DOHH2 (cell line): ENCODE data around the gene PATL1.
A peak's percentile ranks its signal among the peaks of the same experiment; 100 is the strongest.

Experiments
- H3F3A ChIP-seq: fragments of 200-600 bp; sonication (generic), shearing (Covaris generic); 2 replicates; pipeline ENCODE4 v1.6.0; 2016; ENCODE audit warnings: antibody characterized with exemption, mild to moderate bottlenecking; ENCODE audit not compliant: control insufficient read depth, insufficient read depth
- H3K27ac ChIP-seq: fragments of 200-600 bp; sonication (generic); 2 replicates; pipeline ENCODE4 v1.5.1; 2014; ENCODE audit warnings: low read depth, mild to moderate bottlenecking, low read length, moderate library complexity
- H3K27me3 ChIP-seq: fragments of 200-600 bp; sonication (generic); 2 replicates; pipeline ENCODE4 v1.6.1; 2014; ENCODE audit warnings: mild to moderate bottlenecking, low read length, mixed read lengths; ENCODE audit not compliant: control insufficient read depth
- H3K36me3 ChIP-seq: fragments of 200-600 bp; sonication (generic); 2 replicates; pipeline ENCODE4 v1.6.1; 2014; ENCODE audit warnings: mild to moderate bottlenecking, low read length, moderate library complexity, mixed read lengths; ENCODE audit not compliant: control insufficient read depth
- H3K4me1 ChIP-seq: fragments of 200-600 bp; sonication (generic); 2 replicates; pipeline ENCODE4 v1.6.1; 2014; ENCODE audit warnings: mild to moderate bottlenecking, low read length, mixed read lengths; ENCODE audit not compliant: control insufficient read depth
- H3K4me2 ChIP-seq: fragments of 200-600 bp; sonication (generic); 2 replicates; pipeline ENCODE4 v1.6.0; 2014; ENCODE audit warnings: mild to moderate bottlenecking, low read length, moderate library complexity
- H3K4me3 ChIP-seq: fragments of 200-600 bp; sonication (generic); 2 replicates; pipeline ENCODE4 v1.5.1; 2014; ENCODE audit warnings: mild to moderate bottlenecking, low read length, mixed read lengths
- H3K79me2 ChIP-seq: fragments of 200-600 bp; sonication (generic); 2 replicates; pipeline ENCODE4 v1.6.1; 2014; ENCODE audit warnings: mild to moderate bottlenecking, low read length, mixed read lengths; ENCODE audit not compliant: control insufficient read depth
- H3K9me2 ChIP-seq: fragments of 200-600 bp; sonication (generic); replicated peaks from 2 replicates; pipeline ENCODE4 v1.6.1; 2014; ENCODE audit warnings: mild to moderate bottlenecking, low read length, mixed read lengths; ENCODE audit not compliant: control insufficient read depth
- H3K9me3 ChIP-seq: fragments of 200-600 bp; sonication (generic); 2 replicates; pipeline ENCODE4 v1.6.1; 2014; ENCODE audit warnings: antibody characterized with exemption, low read length, mixed read lengths; ENCODE audit not compliant: control insufficient read depth, insufficient read depth
- H4K20me1 ChIP-seq: fragments of 200-600 bp; sonication (generic); 2 replicates; pipeline ENCODE4 v1.6.0; 2014; ENCODE audit warnings: low read depth, mild to moderate bottlenecking, antibody characterized with exemption, low read length, moderate library complexity; ENCODE audit not compliant: control insufficient read depth, insufficient read depth
- EZH2phosphoT487 ChIP-seq: fragments of 200-600 bp; sonication (generic); IDR thresholded peaks from 2 replicates; pipeline ENCODE4 v1.6.1; 2017; ENCODE audit warnings: borderline replicate concordance, mild to moderate bottlenecking, antibody characterized with exemption, low read length, moderate library complexity, mixed read lengths
- TF ChIP-seq, protein P1 (sequence below): fragments of 200-600 bp; sonication (generic); IDR thresholded peaks from one replicate; pipeline ENCODE4 v1.5.1; 2014; ENCODE audit warnings: antibody characterized with exemption, mild to moderate bottlenecking, low read depth, low read length; ENCODE audit not compliant: poor library complexity, severe bottlenecking

PATL1 gene

GRCh38 chr11:59673291-59673690, 4.5 kb upstream of the PATL1 start:
- Histone ChIP-seq H3K36me3 (peaks cover 2% of the 10 kb centered on the region; the same call in 1 of the 2 replicates), H3K27ac (no peak overlapping the region), H3F3A (no peaks in the 10 kb centered on the region), H3K4me1 (peaks cover 12% of the 10 kb centered on the region), H3K4me2 (no peak overlapping the region), H3K79me2 (peaks cover 9% of the 10 kb centered on the region), H3K27me3 (no peaks in the 10 kb centered on the region), H3K9me2 (no peaks in the 10 kb centered on the region), H3K9me3 (no peaks in the 10 kb centered on the region), H4K20me1 (no peaks in the 10 kb centered on the region), H3K4me3 (no peak overlapping the region)
- TF ChIP-seq, protein P1, sequence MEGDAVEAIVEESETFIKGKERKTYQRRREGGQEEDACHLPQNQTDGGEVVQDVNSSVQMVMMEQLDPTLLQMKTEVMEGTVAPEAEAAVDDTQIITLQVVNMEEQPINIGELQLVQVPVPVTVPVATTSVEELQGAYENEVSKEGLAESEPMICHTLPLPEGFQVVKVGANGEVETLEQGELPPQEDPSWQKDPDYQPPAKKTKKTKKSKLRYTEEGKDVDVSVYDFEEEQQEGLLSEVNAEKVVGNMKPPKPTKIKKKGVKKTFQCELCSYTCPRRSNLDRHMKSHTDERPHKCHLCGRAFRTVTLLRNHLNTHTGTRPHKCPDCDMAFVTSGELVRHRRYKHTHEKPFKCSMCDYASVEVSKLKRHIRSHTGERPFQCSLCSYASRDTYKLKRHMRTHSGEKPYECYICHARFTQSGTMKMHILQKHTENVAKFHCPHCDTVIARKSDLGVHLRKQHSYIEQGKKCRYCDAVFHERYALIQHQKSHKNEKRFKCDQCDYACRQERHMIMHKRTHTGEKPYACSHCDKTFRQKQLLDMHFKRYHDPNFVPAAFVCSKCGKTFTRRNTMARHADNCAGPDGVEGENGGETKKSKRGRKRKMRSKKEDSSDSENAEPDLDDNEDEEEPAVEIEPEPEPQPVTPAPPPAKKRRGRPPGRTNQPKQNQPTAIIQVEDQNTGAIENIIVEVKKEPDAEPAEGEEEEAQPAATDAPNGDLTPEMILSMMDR: no peak

DNA sequence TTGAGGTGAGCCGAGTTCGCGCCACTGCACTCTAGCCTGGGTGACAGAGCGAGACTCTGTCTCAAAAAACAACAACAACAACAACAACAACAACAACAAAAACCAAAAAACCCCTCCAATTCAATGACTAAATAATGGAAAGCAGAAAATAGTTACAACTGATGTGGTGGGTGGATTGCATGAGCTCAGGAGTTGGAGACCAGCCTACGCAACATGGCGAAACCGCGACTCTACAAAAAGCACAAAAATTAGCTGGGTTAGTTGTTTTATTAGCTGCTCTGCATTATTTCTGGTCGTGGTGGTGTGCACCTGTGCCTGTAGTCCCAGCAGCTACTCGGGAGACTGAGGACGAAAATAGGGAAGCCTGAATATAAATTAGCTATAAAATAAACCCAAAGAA, 2.6 kb upstream of the PATL1 start:
- Histone ChIP-seq H3K79me2 (peaks cover 27% of the 10 kb centered on the region), H3K9me2 (no peaks in the 10 kb centered on the region), H3K9me3 (no peaks in the 10 kb centered on the region), H4K20me1 (no peaks in the 10 kb centered on the region; the same call in 1 of the 2 replicates), H3K27me3 (no peaks in the 10 kb centered on the region), H3K4me2 (no peak overlapping the region), H3K36me3 (peaks cover 20% of the 10 kb centered on the region), H3K4me1 (peaks cover 25% of the 10 kb centered on the region), H3F3A (0 out of 2 replicates have a peak, but pooled peaks cover 2% of the 10 kb centered on the region), H3K27ac (no peak overlapping the region), H3K4me3 (no peak overlapping the region)
- TF ChIP-seq, protein P1: no peak
- TF ChIP-seq EZH2phosphoT487: no peak

GRCh38 chr11:59669611-59670009, 773 bp upstream of the PATL1 start:
- peak overlapping the region; percentile 77 for H3K4me2 ChIP-seq
- H3K9me2 ChIP-seq: no peaks in the 10 kb centered on the region
- peak overlapping the region; percentile 79 for H3K4me3 ChIP-seq

More at GRCh38 chr11:59669611-59670009, 773 bp upstream of the PATL1 start:
- Histone ChIP-seq H3K27me3 (no peaks in the 10 kb centered on the region), H3K36me3 (peaks cover 37% of the 10 kb centered on the region), H3K79me2 (peaks cover 39% of the 10 kb centered on the region), H3K4me1 (peaks cover 25% of the 10 kb centered on the region), H3K9me3 (no peaks in the 10 kb centered on the region), H3F3A (0 out of 2 replicates have a peak, but pooled peaks cover 2% of the 10 kb centered on the region), H4K20me1 (no peaks in the 10 kb centered on the region; the same call in 1 of the 2 replicates), H3K27ac (peak overlapping the region; percentile 52)
- TF ChIP-seq EZH2phosphoT487: no peak
- TF ChIP-seq, protein P1: no peak
